D721Med (cell line): ENCODE measurements around the gene METTL26.

ENCODE experiments used
- DNase-seq: peaks from one replicate; pipeline ENCODE4 v3.0.0; 2011; ENCODE audit warnings: low spot score; ENCODE audit not compliant: insufficient read length
- FAIRE-seq: peaks from 2 replicates; lab custom pipeline; 2011; peaks lifted over from hg19 to GRCh38; lab: Jason Lieb, UNC
- TF ChIP-seq, protein P1 (sequence below): IDR thresholded peaks from 2 replicates; pipeline ENCODE4 v1.5.1; 2012; ENCODE audit warnings: mild to moderate bottlenecking, control low read depth; ENCODE audit not compliant: insufficient read depth; ENCODE audit errors: missing control alignments

Gene METTL26

DNA sequence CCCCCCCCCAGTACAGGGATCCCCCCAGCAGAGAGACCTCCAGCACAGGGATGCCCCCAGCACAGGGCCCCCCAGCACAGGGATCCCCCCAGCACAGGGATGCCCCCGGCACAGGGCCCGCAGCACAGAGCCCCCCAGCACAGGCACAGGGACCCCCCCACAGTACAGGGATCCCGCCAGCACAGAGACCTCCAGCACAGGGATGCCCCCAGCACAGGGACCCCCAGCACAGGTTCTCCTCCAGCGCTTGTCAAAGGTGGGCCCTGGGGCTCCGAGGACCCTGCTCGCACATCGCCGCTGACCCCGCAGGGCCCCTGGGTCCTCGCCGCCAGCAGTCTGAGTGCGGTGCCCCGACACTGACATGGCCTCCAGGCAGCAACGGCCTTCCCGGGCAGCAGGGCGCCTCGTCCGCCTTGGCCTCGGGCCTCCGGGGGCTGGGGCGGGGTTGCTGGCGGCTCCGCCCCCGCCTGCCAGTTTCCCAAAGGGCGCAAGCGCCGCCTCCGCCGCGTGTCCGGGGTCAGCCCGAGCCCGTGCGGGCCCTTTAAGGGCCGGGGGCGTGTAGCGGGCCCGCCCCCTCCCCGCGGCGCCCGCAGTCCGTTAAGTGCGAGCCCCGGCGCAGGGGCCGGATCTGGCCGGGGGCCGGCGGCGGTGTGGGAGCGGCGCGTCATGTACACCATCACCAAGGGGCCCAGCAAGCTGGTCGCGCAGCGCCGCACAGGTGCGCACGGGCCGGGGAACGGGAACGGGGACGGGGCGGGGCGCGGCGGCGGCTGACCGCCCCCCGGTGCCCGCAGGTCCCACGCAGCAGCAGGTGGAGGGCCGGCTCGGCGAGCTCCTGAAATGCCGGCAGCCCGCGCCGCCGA, 5.5 kb upstream of the METTL26 start, which contains the start of gene MCRIP2:
Gene MCRIP2, plus strand, starts transcription at position 503 of the 863 bp plus-strand sequence. Its CDS starts 164 bp downstream, at position 667.
- TF ChIP-seq, protein P1, sequence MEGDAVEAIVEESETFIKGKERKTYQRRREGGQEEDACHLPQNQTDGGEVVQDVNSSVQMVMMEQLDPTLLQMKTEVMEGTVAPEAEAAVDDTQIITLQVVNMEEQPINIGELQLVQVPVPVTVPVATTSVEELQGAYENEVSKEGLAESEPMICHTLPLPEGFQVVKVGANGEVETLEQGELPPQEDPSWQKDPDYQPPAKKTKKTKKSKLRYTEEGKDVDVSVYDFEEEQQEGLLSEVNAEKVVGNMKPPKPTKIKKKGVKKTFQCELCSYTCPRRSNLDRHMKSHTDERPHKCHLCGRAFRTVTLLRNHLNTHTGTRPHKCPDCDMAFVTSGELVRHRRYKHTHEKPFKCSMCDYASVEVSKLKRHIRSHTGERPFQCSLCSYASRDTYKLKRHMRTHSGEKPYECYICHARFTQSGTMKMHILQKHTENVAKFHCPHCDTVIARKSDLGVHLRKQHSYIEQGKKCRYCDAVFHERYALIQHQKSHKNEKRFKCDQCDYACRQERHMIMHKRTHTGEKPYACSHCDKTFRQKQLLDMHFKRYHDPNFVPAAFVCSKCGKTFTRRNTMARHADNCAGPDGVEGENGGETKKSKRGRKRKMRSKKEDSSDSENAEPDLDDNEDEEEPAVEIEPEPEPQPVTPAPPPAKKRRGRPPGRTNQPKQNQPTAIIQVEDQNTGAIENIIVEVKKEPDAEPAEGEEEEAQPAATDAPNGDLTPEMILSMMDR: no peak
- FAIRE-seq (no peak), DNase-seq (peak; percentile 95)

DNA sequence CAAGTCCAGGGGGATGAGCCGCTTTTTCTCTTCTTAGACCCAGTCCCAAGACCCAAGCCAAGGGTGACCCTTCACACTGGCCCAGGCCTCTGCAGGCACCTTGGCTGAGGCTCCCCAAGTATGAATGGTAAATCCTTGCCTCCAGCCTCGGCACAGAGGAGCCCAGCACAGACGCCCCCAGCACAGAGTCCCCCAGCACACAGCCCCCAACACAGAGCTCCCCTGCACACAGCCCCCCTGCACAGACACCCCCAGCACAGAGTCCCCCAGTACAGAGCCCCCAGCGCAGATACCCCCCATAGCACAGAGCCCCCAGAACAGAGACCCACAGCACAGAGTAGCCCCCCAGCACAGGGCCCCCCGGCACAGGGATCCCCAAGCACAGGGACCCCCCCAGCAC, 4.5 kb upstream of the METTL26 start:
- FAIRE-seq: no peak
- TF ChIP-seq, protein P1: no peak
- no peak for DNase-seq

DNA sequence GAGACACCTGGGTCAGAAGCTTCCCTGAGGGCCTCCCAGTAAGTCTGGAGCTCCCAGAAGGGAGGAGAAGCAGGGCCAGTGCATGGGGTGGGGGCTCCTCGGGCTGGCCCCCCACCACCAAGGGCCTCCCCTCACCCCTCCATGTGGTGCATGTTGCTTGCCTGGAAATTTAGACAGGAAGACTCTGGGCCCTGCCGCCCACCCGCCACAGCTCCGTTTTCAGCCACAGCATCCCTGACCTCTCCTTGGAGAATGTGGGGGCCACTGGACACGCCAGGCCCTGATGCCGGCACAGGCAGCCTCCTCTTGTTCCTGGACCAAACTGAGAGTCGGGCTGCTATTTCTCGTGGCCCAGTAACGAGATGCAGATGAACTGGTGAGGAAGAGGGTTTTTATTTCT, 2.7 kb upstream of the METTL26 start:
- TF ChIP-seq, protein P1: no peak
- FAIRE-seq (no peak), DNase-seq (no peak)

DNA sequence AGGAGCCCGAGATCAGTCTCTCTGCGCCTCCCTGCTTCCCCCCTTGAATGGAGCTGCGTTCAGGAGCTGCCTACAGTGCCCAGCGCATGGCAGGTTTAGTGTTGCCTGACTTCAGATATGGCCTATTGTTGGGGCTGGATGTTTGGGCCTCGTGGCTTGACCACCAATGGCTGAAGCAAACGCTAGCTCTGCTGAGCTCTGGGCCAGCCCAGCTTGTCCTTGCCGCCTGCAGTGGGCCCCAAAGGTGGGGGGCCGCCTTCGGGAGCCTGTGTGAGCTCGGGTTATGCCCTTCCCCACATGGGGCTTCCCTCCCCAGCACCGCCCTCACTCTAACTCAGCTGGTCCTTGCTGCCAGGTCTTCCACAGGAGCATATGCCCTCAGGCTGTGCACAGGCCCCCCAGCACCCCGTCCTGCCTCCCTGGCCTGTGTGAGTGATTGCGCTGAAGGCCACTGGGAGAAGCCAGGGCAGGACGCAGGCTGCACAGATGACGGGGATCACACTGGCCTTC, 2.0 kb upstream of the METTL26 start:
- no peak for FAIRE-seq
- no peak for DNase-seq
- TF ChIP-seq, protein P1: no peak

- FAIRE-seq (no peak), DNase-seq (peak; percentile 99)
Observed at GRCh38 chr16:637081-638018, 1.2 kb upstream of the METTL26 start.

DNA sequence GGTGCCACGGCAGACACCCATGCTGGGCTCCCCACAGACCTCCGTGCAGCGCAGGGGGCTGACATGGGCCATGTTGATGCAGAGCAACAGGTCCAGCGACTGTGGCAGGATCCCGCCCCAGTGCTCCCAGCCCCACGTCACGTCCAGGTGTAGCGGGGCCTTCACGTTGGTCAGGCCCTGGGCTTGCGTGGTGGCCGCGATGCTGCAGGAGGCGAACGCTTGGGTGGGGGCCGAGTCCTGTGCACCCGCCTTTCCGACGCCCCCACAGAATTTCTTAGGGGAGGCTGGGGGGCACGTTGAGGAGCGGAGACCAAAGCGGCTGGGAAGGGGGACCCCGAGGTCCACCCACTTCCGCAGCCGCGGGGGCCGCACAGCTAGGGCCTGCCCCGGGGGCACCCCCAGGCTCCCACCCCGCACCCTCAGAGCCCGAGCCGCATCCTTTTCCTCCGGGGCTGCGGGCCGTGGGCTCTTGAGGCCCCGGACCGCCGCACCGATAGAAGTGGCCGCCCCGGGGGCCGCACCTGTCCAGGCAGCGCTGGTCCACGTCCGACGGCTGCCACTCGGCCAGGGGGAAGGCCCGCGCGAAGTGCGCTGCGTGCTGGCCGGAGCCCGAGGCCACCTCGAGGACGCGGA, 416 bp downstream of the METTL26 start:
- DNase-seq: no peak
- TF ChIP-seq, protein P1: no peak
- no peak for FAIRE-seq

More at GRCh38 chr16:637081-638018, 1.2 kb upstream of the METTL26 start:
- TF ChIP-seq, protein P1: no peak
